ENCODE results near the gene OGDH.

OGDH gene

DNA sequence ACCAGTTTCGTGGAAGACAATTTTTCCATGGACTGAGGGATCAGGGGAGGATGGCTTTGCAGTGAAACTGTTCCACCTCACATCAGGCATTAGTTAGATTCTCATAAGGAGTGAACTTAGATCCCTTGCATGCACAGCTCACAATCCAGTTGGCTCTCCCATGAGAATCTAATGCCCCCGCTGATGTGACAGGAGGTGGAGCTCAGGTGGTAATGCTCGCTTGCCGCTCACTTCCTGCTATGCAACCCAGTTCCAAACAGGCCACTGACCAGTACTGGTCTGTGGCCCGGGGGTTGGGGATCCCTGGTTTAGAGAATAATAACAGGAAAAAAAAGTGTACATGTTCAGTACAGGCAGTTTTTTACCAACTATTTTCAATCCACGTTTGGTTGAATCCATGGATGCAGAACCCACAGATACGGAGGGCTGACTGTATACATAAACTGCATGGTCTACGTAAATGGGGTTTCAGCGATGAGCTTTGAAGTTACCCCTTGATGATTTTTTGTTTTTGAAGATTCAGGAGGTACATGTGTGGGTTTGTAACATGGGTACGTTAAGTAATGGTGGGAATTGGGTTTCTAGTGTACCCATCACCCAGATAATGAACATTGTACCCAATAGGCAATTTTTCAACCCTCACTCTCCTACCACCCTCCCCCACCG lies 24.5 kb downstream of the OGDH start:
- peak overlapping the region; percentile 96 for H3K27ac ChIP-seq
- H3K36me3 ChIP-seq = peaks cover 15% of the 10 kb centered on the region
- peak overlapping the region; percentile 36 to 56 for H3K4me3 ChIP-seq (ENCODE audit: low read depth in 1 of 2, low read length in 1 of 2)
- H3K27me3 ChIP-seq = no peaks in the 10 kb centered on the region
- H3K4me1 ChIP-seq (ENCODE audit: control insufficient read depth in 1 of 2, insufficient read depth in 1 of 2, low read depth in 1 of 2, low read length in 1 of 2) = peaks cover 75 to 78% of the 10 kb centered on the region in 2 experiments
- H3K9me3 ChIP-seq = no peaks in the 10 kb centered on the region
- TF ChIP-seq, protein P1, sequence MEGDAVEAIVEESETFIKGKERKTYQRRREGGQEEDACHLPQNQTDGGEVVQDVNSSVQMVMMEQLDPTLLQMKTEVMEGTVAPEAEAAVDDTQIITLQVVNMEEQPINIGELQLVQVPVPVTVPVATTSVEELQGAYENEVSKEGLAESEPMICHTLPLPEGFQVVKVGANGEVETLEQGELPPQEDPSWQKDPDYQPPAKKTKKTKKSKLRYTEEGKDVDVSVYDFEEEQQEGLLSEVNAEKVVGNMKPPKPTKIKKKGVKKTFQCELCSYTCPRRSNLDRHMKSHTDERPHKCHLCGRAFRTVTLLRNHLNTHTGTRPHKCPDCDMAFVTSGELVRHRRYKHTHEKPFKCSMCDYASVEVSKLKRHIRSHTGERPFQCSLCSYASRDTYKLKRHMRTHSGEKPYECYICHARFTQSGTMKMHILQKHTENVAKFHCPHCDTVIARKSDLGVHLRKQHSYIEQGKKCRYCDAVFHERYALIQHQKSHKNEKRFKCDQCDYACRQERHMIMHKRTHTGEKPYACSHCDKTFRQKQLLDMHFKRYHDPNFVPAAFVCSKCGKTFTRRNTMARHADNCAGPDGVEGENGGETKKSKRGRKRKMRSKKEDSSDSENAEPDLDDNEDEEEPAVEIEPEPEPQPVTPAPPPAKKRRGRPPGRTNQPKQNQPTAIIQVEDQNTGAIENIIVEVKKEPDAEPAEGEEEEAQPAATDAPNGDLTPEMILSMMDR (IDR thresholded peaks at IDR 0.05) = no peak

DNA sequence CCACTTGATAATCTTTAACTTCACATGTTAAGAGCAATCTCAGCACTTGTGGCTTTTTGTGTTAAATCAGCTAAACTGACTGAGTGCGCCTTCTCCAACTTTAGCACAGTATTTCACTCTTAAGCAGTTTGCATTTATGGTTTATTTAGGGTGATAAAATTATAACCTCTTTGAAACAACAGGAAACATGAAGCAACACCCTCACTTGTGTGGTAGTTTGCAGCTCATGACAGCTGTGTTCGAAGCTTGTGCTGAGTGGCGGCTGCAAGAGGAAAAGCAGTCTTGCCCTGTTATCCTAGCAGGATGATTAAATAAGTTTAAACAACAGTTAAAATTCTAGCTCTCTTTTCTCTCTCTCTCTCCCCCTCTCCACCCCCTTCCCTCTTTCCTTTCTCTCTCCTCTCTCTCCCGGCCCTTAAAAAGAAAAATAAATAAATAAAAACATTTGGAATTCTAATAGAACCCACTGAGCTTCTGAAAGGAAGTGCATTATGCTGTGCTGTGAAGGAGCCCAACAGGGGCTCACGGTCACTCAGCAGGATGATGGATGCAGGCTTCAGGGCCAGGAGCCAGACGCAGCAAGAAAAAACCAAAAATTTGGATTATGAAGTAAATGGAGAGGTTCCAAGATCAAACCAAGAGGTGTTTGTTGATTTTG lies 25.2 kb downstream of the OGDH start:
- peak overlapping the region; percentile 96 for H3K27ac ChIP-seq
- no peaks in the 10 kb centered on the region for H3K9me3 ChIP-seq
- TF ChIP-seq, protein P1 (IDR thresholded peaks at IDR 0.05) = no peak
- H3K27me3 ChIP-seq = no peaks in the 10 kb centered on the region
- H3K36me3 ChIP-seq = peaks cover 8% of the 10 kb centered on the region
- peaks cover 81 to 84% of the 10 kb centered on the region in 2 experiments for H3K4me1 ChIP-seq (ENCODE audit: control insufficient read depth in 1 of 2, insufficient read depth in 1 of 2, low read depth in 1 of 2, low read length in 1 of 2)
- H3K4me3 ChIP-seq (ENCODE audit: low read depth in 1 of 2, low read length in 1 of 2) = peak overlapping the region; percentile 36 to 56

DNA sequence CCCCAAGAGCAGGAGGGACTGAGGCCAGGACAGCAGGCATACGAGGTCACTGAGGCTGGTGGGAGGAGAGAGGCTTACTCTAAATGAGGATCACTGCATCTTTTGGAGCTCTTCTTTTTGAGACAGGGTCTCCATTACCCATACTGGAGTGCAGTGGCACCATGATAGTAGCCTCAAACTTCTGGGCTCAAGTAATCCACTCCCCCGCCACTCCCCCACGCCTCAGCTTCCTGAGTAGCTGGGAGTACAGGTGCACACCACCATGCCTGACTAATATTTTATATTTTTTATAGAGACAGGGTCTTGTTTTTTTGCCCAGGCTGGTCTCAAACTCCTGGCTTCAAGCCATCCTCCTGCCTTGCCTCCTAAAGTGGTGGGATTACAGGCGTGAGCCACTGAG lies 25.8 kb downstream of the OGDH start:
- Histone ChIP-seq H3K9me3 (no peaks in the 10 kb centered on the region), H3K27me3 (no peaks in the 10 kb centered on the region), H3K4me1 (ENCODE audit: control insufficient read depth in 1 of 2, insufficient read depth in 1 of 2, low read depth in 1 of 2, low read length in 1 of 2) (peaks cover 88 to 90% of the 10 kb centered on the region in 2 experiments), H3K27ac (peak overlapping the region; percentile 96), H3K36me3 (peaks cover 2% of the 10 kb centered on the region), H3K4me3 (ENCODE audit: low read depth in 1 of 2, low read length in 1 of 2) (peak overlapping the region; percentile 18 to 56)
- TF ChIP-seq, protein P1 (IDR thresholded peaks at IDR 0.05) = no peak

DNA sequence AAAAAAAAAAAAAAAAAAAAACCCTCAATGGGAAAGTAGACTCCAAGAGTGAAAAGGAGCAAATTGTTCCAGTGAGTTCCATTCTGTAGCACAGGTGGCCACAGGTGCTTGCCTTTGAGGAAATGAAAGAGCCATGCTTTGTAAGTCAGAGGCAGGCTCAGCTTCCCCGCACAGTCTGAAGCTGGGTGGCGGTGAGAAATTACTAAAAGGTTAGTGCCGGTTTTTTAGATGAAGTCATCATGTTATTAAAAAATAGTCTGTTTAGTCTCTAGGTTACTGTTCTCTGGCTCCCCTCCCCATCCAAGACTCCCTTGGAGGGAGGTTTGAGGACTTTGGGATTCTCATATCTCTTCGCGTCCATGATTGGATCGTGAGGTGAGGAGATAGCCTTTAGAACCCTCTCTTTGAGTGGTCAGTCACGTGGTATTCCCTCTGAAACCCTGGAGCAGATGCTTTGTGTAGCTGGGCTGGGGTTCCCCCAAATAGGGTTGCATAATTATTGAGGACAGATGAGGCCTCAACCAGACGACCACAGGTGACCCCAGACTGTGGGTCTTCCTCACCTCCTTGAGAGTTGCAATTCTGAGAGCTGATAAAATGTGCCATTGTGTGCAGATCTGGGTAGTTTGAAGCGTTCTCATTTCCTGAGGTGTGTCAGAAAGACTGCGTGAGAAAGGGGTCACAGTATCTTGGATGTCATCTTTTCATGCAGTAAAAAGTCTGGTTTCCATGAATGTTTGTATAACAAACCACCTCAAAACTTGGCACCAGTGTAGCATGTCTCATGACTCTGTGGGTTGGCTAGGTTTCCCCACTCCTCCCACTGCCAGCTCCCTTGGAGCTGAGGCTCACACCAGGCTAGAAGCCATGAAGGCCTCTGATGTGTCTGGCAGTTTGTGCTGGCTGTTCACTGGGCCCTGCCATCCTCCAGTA lies 27.1 kb downstream of the OGDH start:
- no peak overlapping the region for H3K4me3 ChIP-seq (ENCODE audit: low read depth in 1 of 2, low read length in 1 of 2)
- H3K36me3 ChIP-seq = no peaks in the 10 kb centered on the region
- H3K9me3 ChIP-seq = no peaks in the 10 kb centered on the region
- H3K27ac ChIP-seq = peak overlapping the region; percentile 73
- TF ChIP-seq, protein P1 (IDR thresholded peaks at IDR 0.05) = no peak
- H3K27me3 ChIP-seq = no peaks in the 10 kb centered on the region
- H3K4me1 ChIP-seq (ENCODE audit: control insufficient read depth in 1 of 2, insufficient read depth in 1 of 2, low read depth in 1 of 2, low read length in 1 of 2) = peaks cover 98% of the 10 kb centered on the region in 2 experiments

DNA sequence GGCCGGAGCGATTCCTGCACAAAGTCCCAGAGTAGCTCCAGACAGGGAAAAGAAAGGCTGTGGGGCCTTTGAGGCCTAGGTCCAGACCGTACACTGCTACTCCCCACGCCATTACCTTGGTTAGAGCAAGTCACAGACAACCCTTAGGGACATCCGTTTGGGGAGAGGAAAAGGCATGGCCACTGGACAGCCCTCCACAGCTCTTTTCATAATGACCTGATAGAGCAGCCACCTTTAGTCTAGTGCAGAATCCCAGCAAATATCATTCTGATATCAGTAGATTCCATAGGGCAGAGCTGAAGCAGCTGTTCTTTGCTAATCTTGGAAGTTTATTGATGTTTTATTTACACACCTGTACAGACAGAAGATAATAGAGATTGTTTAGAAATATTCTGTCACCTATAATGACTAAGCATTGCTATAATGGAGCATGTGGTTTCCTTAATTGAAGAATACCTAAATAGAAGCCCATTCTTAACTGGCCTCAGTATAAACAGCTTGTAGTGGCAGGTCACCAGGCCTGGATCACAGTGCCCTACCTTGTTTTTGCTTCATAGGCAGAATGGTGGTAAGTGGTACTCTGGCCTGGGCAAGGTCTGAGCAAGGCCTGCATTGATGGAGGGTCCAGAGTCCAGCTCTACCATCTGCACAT lies 27.9 kb downstream of the OGDH start:
- peaks cover 98% of the 10 kb centered on the region in 2 experiments for H3K4me1 ChIP-seq (ENCODE audit: control insufficient read depth in 1 of 2, insufficient read depth in 1 of 2, low read depth in 1 of 2, low read length in 1 of 2)

More for the DNA sequence above, 27.9 kb downstream of the OGDH start:
- no peaks in the 10 kb centered on the region for H3K36me3 ChIP-seq
- no peaks in the 10 kb centered on the region for H3K27me3 ChIP-seq
- H3K27ac ChIP-seq = peak overlapping the region; percentile 73
- H3K4me3 ChIP-seq (ENCODE audit: low read depth in 1 of 2, low read length in 1 of 2) = no peak overlapping the region
- TF ChIP-seq, protein P1 (IDR thresholded peaks at IDR 0.05) = no peak
- H3K9me3 ChIP-seq = no peaks in the 10 kb centered on the region
